Neuronal stem cell (in vitro differentiated cells): ENCODE data around the gene RPS19BP1.

ENCODE experiments used
- DNase-seq: peaks from one replicate; pipeline ENCODE4 v3.0.0-alpha.2; 2013; ENCODE audit warnings: low spot score
- H2AFZ ChIP-seq: one replicate; pipeline ENCODE4 v1.6.1; 2013; ENCODE audit warnings: mild to moderate bottlenecking, low read length, inconsistent platforms
- H2AK5ac ChIP-seq: 2 replicates; pipeline ENCODE4 v1.6.1; 2013; ENCODE audit warnings: low read depth, mild to moderate bottlenecking, inconsistent platforms, low read length, moderate library complexity, mixed read lengths
- H2BK120ac ChIP-seq: 2 replicates; pipeline ENCODE4 v1.6.1; 2013; ENCODE audit warnings: low read depth, mild to moderate bottlenecking, inconsistent platforms, low read length, moderate library complexity, mixed read lengths
- H2BK12ac ChIP-seq: one replicate; pipeline ENCODE4 v1.6.1; 2013; ENCODE audit warnings: low read length, inconsistent platforms
- H2BK15ac ChIP-seq: 2 replicates; pipeline ENCODE4 v1.6.1; 2013; ENCODE audit warnings: mild to moderate bottlenecking, low read length, inconsistent platforms, mixed read lengths
- H2BK5ac ChIP-seq: one replicate; pipeline ENCODE4 v1.6.1; 2013; ENCODE audit warnings: inconsistent platforms, mild to moderate bottlenecking, low read length, moderate library complexity
- H3K14ac ChIP-seq: one replicate; pipeline ENCODE4 v1.6.1; 2013; ENCODE audit warnings: low read length, inconsistent platforms
- H3K18ac ChIP-seq: 2 replicates; pipeline ENCODE4 v1.6.1; 2013; ENCODE audit warnings: low read length, inconsistent platforms
- H3K23ac ChIP-seq: 2 replicates; pipeline ENCODE4 v1.6.1; 2013; ENCODE audit warnings: low read depth, mild to moderate bottlenecking, mixed read lengths, low read length, inconsistent platforms; ENCODE audit not compliant: poor library complexity
- H3K27ac ChIP-seq: replicated peaks from 3 replicates; pipeline ENCODE4 v1.5.1; 2013; ENCODE audit warnings: low read length, inconsistent platforms
- H3K27me3 ChIP-seq, 3 experiments: 2 replicates each; pipeline ENCODE4 v1.6.1; 2013; ENCODE audit warnings: low read length in 3 of 3, mild to moderate bottlenecking in 2 of 3, inconsistent platforms in 1 of 3, low read depth in 1 of 3, mixed read lengths in 1 of 3, moderate library complexity in 1 of 3; ENCODE audit not compliant: control insufficient read depth in 3 of 3, insufficient read depth in 3 of 3
- H3K36me3 ChIP-seq, 2 donors: replicated peaks in 1 of 2; 2 replicates each; pipeline ENCODE4 v1.6.1; 2013; ENCODE audit warnings: low read length in 2 of 2; ENCODE audit not compliant: control insufficient read depth in 2 of 2, insufficient read depth in 2 of 2
- H3K4ac ChIP-seq: 2 replicates; pipeline ENCODE4 v1.6.1; 2013; ENCODE audit warnings: inconsistent platforms, mild to moderate bottlenecking, low read length, moderate library complexity
- H3K4me1 ChIP-seq, 2 donors: 1 replicate in 1 of 2; 2 replicates in 1 of 2; pipeline ENCODE4 v1.6.1; 2013; ENCODE audit warnings: low read length in 2 of 2, low read depth in 1 of 2; ENCODE audit not compliant: control insufficient read depth in 2 of 2, insufficient read depth in 1 of 2
- H3K4me2 ChIP-seq: one replicate; pipeline ENCODE4 v1.6.1; 2013; ENCODE audit warnings: mild to moderate bottlenecking, low read length, inconsistent platforms; ENCODE audit not compliant: insufficient read depth, poor library complexity, severe bottlenecking
- H3K4me3 ChIP-seq, 2 donors: 2 replicates each; pipeline ENCODE4 v1.5.1; 2013; ENCODE audit warnings: low read length in 2 of 2, mild to moderate bottlenecking in 2 of 2, inconsistent platforms in 1 of 2, moderate library complexity in 1 of 2
- H3K79me1 ChIP-seq: one replicate; pipeline ENCODE4 v1.6.1; 2013; ENCODE audit warnings: low read depth, mild to moderate bottlenecking, inconsistent platforms, low read length, moderate library complexity
- H3K9ac ChIP-seq: one replicate; pipeline ENCODE4 v1.6.1; 2013; ENCODE audit warnings: mild to moderate bottlenecking, low read depth, low read length, inconsistent platforms; ENCODE audit not compliant: poor library complexity
- H3K9me3 ChIP-seq, 2 donors: replicated peaks in 1 of 2; 2 replicates each; pipeline versions ENCODE3 to v1.6.1; 2013; ENCODE audit warnings: low read length in 2 of 2, mild to moderate bottlenecking in 2 of 2, inconsistent platforms in 1 of 2, low read depth in 1 of 2, mixed read lengths in 1 of 2, moderate library complexity in 1 of 2; ENCODE audit not compliant: control insufficient read depth in 2 of 2, insufficient read depth in 1 of 2
- H4K8ac ChIP-seq: one replicate; pipeline ENCODE4 v1.6.1; 2013; ENCODE audit warnings: low read depth, mild to moderate bottlenecking, inconsistent platforms, low read length, moderate library complexity
- H4K91ac ChIP-seq: one replicate; pipeline ENCODE4 v1.6.1; 2013; ENCODE audit warnings: low read length, low read depth, mild to moderate bottlenecking, inconsistent platforms; ENCODE audit not compliant: poor library complexity
- WGBS, 2 donors: extraction: QIAGEN DNeasy Blood & Tissue Kit; methylation state at CpG; one replicate each; pipeline ENCODE4 v1.1.7; 2013; ENCODE audit warnings: missing lambda C conversion rate in 2 of 2, mixed read lengths in 1 of 2; ENCODE audit not compliant: insufficient read length in 2 of 2, insufficient replicate concordance in 1 of 2; ENCODE audit errors: extremely low coverage in 2 of 2; 5-methylcytosine and 5-hydroxymethylcytosine counted together

The RPS19BP1 gene

GRCh38 chr22:39515266-39516050 is 17.1 kb downstream of the RPS19BP1 start:
- WGBS, 2 donors, result no CpG with 5 or more reads among the region's 12 CpGs
- Histone ChIP-seq H2BK120ac (no peak overlapping the region), H4K91ac (no peak overlapping the region), H3K4ac (no peak overlapping the region), H3K36me3 (peaks cover 39 to 72% of the 10 kb centered on the region in 2 donors), H3K4me3 (no peak overlapping the region), H3K23ac (no peak overlapping the region), H2AFZ (no peak overlapping the region), H3K9ac (peak overlapping the region; percentile 61), H3K79me1 (peaks cover 6% of the 10 kb centered on the region), H3K4me2 (no peak overlapping the region), H2AK5ac (no peak overlapping the region), H4K8ac (no peak overlapping the region), H3K4me1 (peaks cover 5 to 11% of the 10 kb centered on the region in 2 donors), H3K27ac (no peak overlapping the region), H2BK12ac (no peak overlapping the region), H3K14ac (no peak overlapping the region), H3K9me3 (no peaks in the 10 kb centered on the region), H2BK15ac (no peak overlapping the region), H3K18ac (no peak overlapping the region), H3K27me3 (no peaks in the 10 kb centered on the region), H2BK5ac (no peak overlapping the region)
- no peak for DNase-seq

DNA sequence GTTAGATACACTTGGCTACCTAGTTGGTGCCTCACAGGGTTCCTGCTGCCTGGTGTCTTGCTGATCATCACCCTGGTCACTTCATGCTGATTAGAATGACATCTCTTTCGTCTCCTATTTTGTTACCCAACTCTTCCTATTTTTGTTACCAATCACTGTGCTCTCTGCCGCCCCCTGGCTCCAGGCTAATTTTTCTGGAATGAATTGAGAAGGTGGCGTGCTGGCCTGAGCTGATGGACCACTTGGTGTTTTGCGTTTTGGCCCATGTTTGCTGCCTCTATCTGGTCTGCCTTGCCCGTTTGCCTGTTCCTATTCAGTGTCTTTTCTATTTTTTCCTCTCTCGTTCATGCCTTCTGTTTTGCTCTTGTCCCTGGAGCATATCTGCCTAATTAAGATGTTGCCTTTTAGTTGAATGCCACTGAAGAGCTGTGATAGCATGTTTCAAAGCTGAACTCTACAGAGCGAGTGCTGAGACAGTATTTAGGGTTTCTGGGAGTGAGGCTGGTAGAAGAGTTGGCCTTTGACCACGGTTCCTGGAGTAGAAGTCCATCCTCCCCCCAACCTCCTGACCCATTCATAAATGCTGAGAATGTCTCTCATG is 18.1 kb downstream of the RPS19BP1 start:
- H3K18ac ChIP-seq, result no peak overlapping the region
- H2BK15ac ChIP-seq, result no peak overlapping the region
- no CpG with 5 or more reads among the region's 8 CpGs for WGBS, 2 donors
- H3K27me3 ChIP-seq, result no peaks in the 10 kb centered on the region
- H4K91ac ChIP-seq, result no peak overlapping the region
- no peak overlapping the region for H2AK5ac ChIP-seq
- peaks cover 43 to 82% of the 10 kb centered on the region in 2 donors for H3K36me3 ChIP-seq
- H2BK5ac ChIP-seq, result no peak overlapping the region
- peaks cover 6% of the 10 kb centered on the region for H3K79me1 ChIP-seq
- H3K14ac ChIP-seq, result no peak overlapping the region
- H3K4ac ChIP-seq, result no peak overlapping the region
- H3K4me3 ChIP-seq, result no peak overlapping the region
- H3K9me3 ChIP-seq, result no peaks in the 10 kb centered on the region
- H3K4me2 ChIP-seq, result no peak overlapping the region
- no peak overlapping the region for H2BK12ac ChIP-seq
- no peak overlapping the region for H3K27ac ChIP-seq
- H3K4me1 ChIP-seq, result peaks cover 5 to 10% of the 10 kb centered on the region in 2 donors
- no peak overlapping the region for H2BK120ac ChIP-seq
- H4K8ac ChIP-seq, result no peak overlapping the region
- H3K9ac ChIP-seq, result no peak overlapping the region
- no peak overlapping the region for H2AFZ ChIP-seq
- H3K23ac ChIP-seq, result no peak overlapping the region
- no peak for DNase-seq

DNA sequence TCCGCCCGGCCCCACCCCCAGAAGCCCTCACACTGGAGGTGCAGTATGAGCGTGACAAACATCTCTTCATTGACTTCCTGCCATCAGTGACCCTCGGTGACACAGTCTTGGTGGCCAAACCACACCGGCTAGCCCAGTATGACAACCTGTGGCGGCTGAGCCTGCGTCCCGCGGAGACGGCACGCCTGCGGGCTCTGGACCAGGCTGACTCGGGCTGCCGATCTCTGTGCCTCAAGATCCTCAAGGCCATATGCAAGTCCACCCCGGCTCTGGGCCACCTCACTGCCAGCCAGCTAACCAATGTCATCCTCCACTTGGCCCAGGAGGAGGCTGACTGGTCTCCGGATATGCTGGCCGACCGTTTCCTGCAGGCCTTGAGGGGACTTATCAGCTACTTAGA is 18.8 kb downstream of the RPS19BP1 start:
- Histone ChIP-seq H2BK120ac (no peak overlapping the region), H3K36me3 (peaks cover 47 to 89% of the 10 kb centered on the region in 2 donors), H3K27me3 (no peaks in the 10 kb centered on the region), H3K9ac (no peak overlapping the region), H3K23ac (no peak overlapping the region), H3K27ac (no peak overlapping the region), H2BK5ac (no peak overlapping the region), H3K79me1 (peaks cover 6% of the 10 kb centered on the region), H3K4ac (no peak overlapping the region), H2AK5ac (no peak overlapping the region), H3K9me3 (no peaks in the 10 kb centered on the region), H2AFZ (no peak overlapping the region), H3K4me1 (peaks cover 2 to 5% of the 10 kb centered on the region in 2 donors), H3K14ac (no peak overlapping the region), H2BK12ac (no peak overlapping the region), H2BK15ac (no peak overlapping the region), H4K91ac (no peak overlapping the region), H3K18ac (no peak overlapping the region), H4K8ac (no peak overlapping the region), H3K4me3 (no peak overlapping the region), H3K4me2 (no peak overlapping the region)
- no CpG with 5 or more reads among the region's 18 CpGs for WGBS, 2 donors
- no peak for DNase-seq

- Histone ChIP-seq H3K23ac (no peak overlapping the region), H3K9ac (no peak overlapping the region), H2AFZ (no peak overlapping the region), H2AK5ac (no peak overlapping the region), H3K36me3 (peaks cover 49 to 93% of the 10 kb centered on the region in 2 donors), H3K18ac (no peak overlapping the region), H3K14ac (no peak overlapping the region), H2BK5ac (no peak overlapping the region), H4K91ac (no peak overlapping the region), H2BK15ac (no peak overlapping the region), H3K4me1 (no peaks in the 10 kb centered on the region), H3K79me1 (peaks cover 6% of the 10 kb centered on the region), H3K4me3 (no peak overlapping the region), H3K27me3 (no peaks in the 10 kb centered on the region), H3K4ac (no peak overlapping the region), H2BK120ac (no peak overlapping the region), H3K27ac (no peak overlapping the region), H2BK12ac (no peak overlapping the region), H4K8ac (no peak overlapping the region), H3K9me3 (no peaks in the 10 kb centered on the region), H3K4me2 (no peak overlapping the region)
- no CpG with 5 or more reads among the region's 10 CpGs for WGBS, 2 donors
- DNase-seq, result no peak
Observed at GRCh38 chr22:39512026-39512425, 20.5 kb downstream of the RPS19BP1 start.
